HG03175 (cell line): ENCODE measurements around the gene SLC9A3.
"Not testable (repeated sequence)": the region's sequence is repeated elsewhere in the genome, so short reads cannot be mapped to it uniquely, and the experiment has no call there.

ENCODE experiments used
- ATAC-seq: cut with Tn5 transposase; IDR thresholded peaks from one replicate; pipeline ENCODE4 v1.9.1; 2021; ENCODE audit warnings: mild to moderate bottlenecking, moderate library complexity; ENCODE audit not compliant: unreplicated experiment

Gene SLC9A3

GRCh38 chr5:492314-492893 is 31.8 kb downstream of the SLC9A3 start:
- no peak for ATAC-seq

GRCh38 chr5:491856-492155 is 32.4 kb downstream of the SLC9A3 start:
- ATAC-seq, result no peak

GRCh38 chr5:491119-491855 is 33.0 kb downstream of the SLC9A3 start:
- no peak for ATAC-seq

DNA sequence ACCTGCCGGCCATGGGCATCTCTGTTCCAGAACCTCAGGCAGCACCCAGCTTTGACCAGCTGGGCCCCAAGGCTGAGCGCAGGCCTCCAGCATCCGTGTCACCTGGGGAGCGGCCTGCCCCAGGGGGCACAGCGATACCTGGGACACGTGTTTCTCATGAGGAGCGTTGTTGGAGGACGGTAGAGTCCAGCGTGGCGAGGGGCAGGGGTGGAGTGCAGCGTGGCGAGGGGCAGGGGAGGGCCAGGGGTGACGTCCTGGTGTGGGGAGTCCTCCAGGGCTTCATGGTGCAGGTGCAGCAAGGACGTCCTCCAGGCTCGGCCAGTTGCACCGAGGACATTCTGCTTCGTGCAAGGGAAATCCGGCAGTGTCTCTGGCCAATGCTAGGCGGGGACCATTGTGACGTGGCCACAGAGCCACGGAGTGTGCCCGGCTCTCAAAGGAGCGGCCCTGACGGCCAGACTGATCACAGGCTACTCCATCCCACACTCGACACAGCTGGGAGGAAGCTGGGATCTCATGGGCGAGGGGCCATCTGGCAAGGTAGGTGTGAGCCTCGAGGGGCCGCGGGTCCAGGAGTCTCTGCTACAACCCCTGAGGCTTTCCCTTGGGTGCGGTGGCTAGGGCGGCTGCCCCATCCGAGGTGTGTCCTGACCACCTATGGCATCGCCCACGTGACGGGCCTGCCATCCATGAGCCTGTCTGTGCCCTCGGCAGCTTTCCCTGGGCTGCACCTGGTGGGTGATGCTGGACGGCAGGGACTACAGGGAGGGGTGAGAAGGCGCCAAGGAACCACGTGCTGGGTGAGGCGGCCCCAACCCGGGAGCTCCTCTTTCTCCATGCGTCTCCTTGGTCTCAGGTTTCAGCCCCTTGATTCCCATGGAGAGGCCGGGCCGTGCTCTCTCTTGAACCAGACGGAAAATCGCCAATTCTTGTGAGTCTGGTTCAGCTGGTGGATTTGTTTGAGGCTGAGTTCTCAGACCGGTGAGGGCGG is 33.8 kb downstream of the SLC9A3 start:
- no peak for ATAC-seq

GRCh38 chr5:489689-490080 is 34.6 kb downstream of the SLC9A3 start:
- no peak for ATAC-seq

GRCh38 chr5:488744-489688 is 35.2 kb downstream of the SLC9A3 start:
- no peak for ATAC-seq

DNA sequence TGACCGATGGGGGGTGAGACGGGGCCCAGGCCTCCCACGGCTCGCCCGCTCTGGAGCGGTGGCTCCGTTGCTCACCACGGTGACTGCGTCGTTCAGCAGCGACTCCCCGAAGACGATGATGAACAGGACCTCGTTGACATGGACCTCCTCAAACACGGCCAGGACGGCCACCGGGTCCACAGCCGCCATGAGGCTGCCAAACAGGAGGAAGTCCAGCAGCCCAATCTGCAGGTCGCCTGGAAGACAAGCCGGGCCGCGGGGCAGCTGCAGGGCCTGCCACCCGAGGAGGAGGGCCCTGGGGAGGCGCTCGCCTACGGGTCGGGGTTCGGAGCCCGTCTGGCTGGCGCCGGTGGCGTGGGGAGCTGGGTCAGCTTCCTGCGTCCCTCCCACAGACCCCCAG is 36.0 kb downstream of the SLC9A3 start:
- no peak for ATAC-seq

- not testable (repeated sequence) for ATAC-seq
These were observed 37.7 kb downstream of the SLC9A3 start for GRCh38 chr5:486597-486996.

DNA sequence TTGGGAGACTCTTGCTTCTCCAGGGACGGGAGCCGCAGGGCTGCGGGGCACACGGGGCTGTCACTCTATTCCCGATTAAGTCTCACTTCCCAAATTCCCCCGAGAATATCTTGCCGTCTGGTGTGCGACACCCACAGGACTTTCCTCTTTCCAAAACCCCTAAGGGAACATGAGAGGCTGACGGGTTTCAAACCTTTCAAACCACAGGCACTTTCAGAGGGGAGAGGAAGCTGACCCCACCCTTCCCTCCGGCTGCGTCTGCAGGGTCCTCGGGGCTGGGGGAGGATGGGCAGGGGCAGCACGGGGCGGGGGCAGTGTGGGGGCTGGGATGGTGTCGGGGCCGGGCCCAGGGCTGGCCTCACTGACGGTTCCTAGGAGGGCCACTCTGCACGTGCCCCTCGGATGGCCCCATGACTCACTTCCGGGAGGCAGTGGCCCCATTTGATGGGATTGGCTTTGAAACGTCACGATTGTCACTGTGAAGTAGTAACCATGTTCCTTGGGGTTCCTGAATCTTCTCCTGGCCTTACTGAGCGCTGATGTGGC is 38.2 kb downstream of the SLC9A3 start:
- no peak for ATAC-seq

DNA sequence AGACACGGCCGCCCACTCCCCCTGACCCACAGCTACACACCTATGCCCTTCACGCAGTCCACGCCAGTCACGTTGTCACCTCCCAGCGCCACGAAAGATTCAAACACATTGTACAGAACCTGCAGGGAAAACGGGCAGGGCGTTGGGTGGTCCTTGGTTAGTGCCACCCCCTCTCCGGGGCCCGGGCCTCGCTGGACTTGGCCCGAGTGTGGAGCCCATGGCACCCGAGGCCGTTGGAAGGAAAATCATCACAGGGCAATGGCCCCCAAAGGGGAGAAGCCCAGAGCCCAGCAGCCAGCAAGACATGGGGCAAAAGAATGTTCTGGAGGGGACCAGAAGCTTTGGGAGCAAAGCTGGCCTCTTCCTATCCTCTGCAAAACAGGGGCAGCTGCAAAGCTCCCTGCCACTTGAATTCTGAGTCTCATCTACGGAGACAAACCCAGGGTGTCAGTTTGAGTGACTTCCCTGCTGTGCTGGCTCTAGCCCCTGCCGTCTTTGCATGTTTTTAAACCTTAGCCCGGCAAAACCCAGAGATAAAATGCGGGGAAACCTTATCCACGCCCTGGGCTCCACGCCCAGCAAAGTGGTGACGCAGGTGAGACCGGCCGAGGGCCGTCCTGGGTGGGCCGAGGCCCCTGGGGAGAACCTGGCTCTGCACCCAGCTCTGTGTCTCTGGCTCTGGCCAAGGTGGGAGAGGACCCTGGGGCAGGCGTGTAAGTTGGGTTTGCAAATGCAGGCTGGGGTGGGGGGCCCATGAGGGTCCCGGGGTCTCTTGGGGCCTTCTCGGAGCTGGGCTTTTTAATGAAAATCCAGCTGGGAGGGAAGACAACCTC is 38.9 kb downstream of the SLC9A3 start:
- no peak for ATAC-seq

DNA sequence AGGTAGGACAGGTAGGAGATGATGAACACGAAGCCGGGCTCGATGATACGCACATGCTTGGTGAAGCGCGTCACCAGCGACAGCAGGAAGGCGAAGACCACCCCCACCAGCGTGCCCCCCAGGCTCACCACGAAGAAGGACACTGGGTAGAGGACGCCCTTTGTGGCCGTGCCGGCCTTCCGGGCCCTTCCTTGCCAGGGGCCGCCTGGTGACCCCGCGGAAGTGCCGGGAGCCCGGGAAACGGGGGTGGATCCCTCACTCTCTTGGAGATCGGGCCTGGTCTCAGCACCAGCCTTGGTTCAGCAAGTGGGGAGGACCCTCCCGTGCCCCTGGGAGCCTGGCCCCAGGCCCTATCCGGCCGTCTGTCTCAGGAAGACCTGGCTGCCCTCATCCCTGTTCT is 39.7 kb downstream of the SLC9A3 start:
- ATAC-seq, result no peak

GRCh38 chr5:483434-484140 is 40.7 kb downstream of the SLC9A3 start:
- no peak for ATAC-seq

DNA sequence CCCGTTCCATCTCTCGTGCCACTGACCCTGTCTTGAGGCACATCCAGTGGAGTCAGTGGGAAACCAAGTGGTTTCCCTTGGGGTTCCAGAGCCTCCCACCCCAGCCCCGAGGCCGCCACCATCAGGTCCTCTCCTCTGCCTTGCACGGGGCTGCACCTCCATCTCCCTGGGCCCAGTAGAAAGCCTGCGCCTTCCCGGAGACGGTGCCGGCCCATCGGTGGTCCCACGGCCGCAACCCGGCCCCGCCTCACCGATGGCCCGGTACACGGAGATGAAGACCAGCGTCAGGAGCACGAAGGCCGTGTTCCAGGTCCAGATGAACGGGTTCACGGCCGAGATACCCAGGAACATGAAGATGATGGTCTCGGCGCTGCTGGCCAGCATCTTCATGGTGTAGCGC is 41.2 kb downstream of the SLC9A3 start:
- ATAC-seq, result no peak

DNA sequence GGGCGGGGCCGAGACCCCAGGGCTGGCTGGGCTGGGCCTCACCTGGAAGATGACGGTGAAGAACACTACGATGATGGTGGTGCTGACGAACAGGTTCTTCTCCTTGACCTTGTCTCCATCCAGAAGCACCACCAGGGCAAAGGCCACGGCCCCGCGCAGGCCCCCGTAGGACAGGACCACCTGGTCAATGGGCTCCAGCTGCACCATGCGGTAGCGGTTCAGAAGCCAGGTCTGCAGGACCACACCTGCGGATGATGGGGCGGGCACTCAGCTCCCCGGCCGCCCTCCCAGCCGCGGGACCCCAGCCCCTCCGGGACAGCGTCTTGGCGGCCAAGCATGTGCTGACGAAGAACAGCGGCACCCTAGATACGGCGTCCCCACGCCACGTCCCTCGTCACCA is 41.7 kb downstream of the SLC9A3 start:
- no peak for ATAC-seq

DNA sequence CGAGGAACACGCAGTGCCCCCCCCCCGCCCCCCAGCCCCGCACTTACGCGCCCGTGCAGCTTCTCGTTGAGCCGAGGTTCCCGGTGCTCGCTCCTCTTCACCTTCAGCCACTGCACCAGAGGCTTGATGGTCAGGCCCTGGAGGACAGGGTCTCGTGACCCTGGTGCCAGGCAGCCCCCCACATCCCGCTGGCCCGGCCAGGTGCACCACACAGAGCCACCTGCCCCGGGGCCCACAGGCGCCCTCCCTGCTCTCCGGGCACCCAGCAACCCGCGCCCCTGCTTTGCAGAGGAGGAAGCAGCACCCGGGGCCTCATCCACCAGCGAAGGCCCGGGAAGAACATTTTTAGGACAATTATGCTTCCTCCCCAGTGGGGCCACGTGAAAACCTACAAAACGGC is 42.2 kb downstream of the SLC9A3 start:
- no peak for ATAC-seq

DNA sequence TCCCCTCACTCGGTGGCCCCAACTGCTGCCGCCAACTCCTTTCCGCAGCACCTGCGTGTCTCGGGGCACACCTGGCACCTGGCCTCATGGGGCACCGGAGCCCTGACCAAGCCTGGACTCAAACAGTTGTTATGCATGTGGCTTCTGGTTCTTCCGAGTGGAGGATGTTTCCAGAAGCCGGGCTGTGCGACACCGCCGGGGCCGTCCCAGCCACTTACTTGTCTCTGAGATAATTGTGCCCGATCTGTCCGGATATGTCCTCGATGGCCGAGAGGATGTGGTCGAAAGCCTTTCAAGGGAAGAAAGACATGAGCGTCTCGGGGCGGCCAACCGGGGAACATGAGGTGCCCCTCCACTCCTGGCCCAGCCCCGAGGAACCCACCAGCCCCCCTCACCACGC is 42.9 kb downstream of the SLC9A3 start:
- no peak for ATAC-seq

- no peak for ATAC-seq
These were observed 44.5 kb downstream of the SLC9A3 start for GRCh38 chr5:479566-480319.

GRCh38 chr5:478982-479535 is 45.2 kb downstream of the SLC9A3 start:
- no peak for ATAC-seq
